ENCODE measurements around the gene TYMS.

The TYMS gene

DNA sequence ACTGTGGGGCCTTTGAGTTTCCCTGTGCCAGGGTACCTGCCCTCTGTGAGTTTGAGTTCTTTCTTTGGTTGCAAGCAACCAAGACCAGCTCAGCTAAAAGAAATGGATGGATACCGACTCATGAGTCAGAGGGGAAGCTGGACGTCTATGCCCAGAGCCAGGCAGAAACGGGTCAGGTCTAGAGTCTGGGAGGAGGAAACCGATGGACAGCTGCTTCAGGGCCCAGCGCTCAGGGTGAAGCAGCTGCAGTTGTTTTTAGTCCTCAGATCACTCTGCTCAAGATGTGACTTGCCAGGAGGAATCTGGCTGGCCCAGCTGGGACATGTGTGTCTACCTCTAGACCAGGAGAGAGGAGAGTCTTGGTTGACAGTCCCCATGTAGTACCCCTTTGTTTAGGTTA, 10.1 kb upstream of the TYMS start:
- no peak for DNase-seq

- DNase-seq: no peak
Measured at GRCh38 chr18:649341-649740, 8.1 kb upstream of the TYMS start.

DNA sequence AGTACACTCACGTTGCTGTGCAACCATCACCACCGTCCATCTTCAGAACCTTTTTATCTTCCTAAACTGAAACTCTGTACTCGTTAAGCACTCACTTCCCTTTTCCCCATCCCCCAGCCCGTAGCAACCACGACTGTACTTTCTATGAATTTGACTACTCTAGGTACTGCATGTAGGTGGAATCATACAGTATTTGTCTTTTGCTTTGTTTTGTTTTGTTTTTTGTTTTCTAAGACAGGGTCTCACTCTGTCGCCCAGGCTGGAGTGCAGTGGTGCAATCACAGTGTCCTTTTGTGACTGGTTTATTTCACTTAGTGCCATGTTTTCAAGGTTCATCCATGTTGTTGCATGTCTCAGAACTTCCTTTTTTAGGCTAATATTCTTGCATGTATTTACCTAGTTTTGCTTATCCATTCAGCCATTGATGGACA, 7.0 kb upstream of the TYMS start:
- DNase-seq: no peak

GRCh38 chr18:652131-652530, 5.3 kb upstream of the TYMS start:
- no peak for DNase-seq

GRCh38 chr18:653512-653911, 3.9 kb upstream of the TYMS start:
- no peak for DNase-seq

- no peak for DNase-seq
Measured at GRCh38 chr18:654601-655000, 2.9 kb upstream of the TYMS start.

GRCh38 chr18:655445-655844, 2.0 kb upstream of the TYMS start:
- peak; percentile 45 for DNase-seq

- peak; percentile 95 for DNase-seq
Measured at GRCh38 chr18:658001-658946, 821 bp downstream of the TYMS start.

- no peak for DNase-seq
Measured at GRCh38 chr18:658947-659533, 1.6 kb downstream of the TYMS start.

- no peak for DNase-seq
Measured at GRCh38 chr18:659597-659996, 2.1 kb downstream of the TYMS start.

DNA sequence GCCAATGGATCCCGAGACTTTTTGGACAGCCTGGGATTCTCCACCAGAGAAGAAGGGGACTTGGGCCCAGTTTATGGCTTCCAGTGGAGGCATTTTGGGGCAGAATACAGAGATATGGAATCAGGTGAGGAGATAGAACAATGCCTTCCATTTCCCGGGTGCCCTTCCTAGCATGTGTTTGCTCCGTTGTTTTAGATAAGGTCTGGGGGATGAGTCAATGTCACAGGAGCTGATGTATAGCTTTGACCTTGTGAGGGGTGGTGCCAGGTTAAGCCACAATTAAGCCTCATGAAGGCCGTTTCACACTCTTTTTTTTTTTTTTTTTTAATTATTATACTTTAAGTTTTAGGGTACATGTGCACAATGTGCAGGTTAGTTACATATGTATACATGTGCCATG, 4.7 kb downstream of the TYMS start:
- no peak for DNase-seq

DNA sequence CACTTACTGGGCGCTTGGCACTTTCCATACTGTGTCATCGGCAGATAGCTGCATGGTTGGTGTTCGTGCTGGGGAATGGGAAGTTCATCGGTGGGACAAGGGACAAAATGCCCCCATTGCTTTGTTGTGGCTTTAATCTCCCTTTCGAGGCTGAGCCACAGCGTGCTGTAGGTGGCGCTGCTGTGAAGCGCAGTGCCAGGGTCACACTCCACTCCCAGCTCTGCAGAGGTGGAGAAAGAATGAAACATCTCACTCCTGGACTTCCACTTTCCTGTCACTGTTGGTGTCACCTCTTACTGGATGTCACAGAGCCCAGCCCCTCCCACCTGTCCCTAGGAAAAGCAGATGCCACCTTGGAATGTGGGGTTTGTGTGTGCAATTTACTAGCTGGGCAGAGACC, 8.7 kb downstream of the TYMS start:
- no peak for DNase-seq

GRCh38 chr18:666628-667027, 9.2 kb downstream of the TYMS start:
- DNase-seq: no peak

- DNase-seq: no peak
Measured at GRCh38 chr18:668260-668659, 10.8 kb downstream of the TYMS start.

GRCh38 chr18:669077-669476, 11.6 kb downstream of the TYMS start:
- no peak for DNase-seq

DNA sequence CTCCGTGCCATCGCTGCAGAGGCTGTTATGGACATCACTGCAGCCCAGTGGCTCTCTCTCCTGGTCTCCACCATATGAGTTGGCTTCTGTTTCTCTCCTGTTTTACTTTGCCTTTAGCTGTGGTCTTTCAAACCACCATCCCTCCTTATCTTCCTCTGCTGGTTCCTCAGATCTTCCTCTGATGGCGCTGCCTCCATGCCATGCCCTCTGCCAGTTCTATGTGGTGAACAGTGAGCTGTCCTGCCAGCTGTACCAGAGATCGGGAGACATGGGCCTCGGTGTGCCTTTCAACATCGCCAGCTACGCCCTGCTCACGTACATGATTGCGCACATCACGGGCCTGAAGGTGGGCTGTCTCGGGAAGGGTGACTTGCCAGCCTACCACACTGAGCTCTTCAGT, 13.1 kb downstream of the TYMS start:
- no peak for DNase-seq

DNA sequence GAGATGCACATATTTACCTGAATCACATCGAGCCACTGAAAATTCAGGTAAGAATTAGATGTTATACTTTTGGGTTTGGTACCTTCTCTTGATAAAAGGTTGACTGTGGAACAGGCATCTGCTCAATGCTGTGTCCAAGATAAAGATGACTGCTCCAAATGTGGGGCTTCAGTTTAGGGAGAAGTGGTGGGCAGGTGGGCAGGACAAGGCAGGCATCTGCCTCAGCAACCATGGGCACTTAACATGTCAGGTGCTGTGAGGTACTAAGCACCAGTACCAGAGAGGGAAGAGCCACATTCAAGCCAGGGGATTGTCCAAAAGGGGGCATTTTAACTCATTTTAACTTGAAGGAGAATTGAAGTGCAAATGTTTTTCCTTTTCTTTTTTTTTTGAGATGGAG, 14.0 kb downstream of the TYMS start:
- DNase-seq: no peak

- no peak for DNase-seq
Measured at GRCh38 chr18:673317-673716, 15.9 kb downstream of the TYMS start.

DNA sequence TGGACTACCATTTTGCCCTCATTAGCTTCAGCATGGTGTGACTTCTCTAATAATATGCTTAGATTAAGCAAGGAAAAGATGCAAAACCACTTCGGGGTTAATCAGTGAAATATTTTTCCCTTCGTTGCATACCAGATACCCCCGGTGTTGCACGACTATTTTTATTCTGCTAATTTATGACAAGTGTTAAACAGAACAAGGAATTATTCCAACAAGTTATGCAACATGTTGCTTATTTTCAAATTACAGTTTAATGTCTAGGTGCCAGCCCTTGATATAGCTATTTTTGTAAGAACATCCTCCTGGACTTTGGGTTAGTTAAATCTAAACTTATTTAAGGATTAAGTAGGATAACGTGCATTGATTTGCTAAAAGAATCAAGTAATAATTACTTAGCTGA, 16.3 kb downstream of the TYMS start:
- DNase-seq: no peak

DNA sequence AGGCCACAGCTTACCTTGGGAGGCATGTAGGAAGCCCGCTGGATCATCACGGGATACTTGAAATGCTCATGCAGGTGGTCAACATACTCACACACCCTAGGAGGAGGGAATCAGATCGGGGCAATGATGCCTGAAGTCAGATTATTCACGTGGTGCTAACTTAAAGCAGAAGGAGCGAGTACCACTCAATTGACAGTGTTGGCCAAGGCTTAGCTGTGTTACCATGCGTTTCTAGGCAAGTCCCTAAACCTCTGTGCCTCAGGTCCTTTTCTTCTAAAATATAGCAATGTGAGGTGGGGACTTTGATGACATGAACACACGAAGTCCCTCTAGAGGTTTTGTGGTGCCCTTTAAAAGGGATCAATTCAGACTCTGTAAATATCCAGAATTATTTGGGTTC, 17.9 kb downstream of the TYMS start:
- no peak for DNase-seq

DNA sequence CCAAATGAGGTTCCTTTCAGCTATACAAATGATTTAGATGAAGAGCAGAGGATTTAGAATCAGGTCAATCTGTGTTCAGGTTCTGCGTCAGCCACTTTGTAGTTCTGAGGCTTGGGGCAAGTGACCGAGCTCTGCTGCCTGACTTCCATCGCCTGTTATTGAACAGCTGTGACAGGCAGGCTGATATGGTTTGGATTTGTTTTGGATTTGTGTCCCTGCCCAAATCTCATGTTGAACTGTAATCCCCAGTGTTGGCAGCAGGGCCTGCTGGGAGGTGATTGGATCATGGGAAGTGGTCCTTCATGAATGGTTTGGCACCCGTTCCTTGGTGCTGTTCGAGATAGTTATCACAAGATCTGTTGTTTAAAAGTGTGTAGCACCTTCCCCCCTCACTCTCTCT, 18.6 kb downstream of the TYMS start:
- no peak for DNase-seq

- no peak for DNase-seq
Measured at GRCh38 chr18:676736-677135, 19.3 kb downstream of the TYMS start.

DNA sequence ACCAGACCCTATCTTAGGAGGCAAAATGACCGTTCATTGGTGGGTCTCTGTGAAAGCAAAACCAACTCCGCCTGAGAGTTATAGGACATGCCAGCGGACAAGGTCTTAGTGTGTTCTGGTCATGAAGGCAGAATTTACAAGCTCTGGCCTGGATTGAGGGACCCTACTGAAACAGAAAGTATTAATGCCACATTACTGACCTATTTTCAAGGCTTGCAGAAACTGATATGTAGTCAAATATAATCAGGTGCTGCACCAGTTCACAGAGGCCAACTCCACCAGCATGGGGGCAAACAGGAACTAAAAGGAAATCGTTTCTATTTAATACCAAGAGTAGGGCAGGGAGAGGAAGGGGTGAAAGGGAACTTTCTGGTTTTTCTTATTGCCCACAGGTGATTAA, 19.7 kb downstream of the TYMS start:
- no peak for DNase-seq

DNA sequence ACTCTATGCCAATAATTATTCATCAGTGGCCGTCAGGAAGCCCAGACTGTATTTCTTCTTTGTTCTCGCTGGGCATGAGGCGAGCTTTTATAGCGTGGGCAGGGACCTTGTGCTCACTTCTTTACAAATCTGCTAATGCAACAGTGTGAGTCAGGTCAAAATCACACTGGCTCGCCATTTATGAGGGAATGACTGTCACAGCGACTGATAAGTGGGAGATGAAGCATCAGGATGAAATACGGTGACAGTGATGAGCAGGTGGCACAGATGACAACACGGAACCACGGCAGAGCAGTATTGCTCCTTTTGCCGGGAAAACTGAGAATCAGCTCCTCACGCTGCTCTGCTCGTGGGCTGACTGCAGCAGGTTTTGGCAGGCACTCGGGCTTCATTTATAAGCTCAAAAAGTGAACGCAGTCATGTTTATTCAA, 20.5 kb downstream of the TYMS start:
- DNase-seq: no peak
